Ovary (tissue), 9 donors: Measurements from ENCODE around the gene ASIC1. TPM values are rescaled to one million over a fixed set of nuclear protein-coding genes. Genes with fewer than 3 reads are reported as not detected.

ENCODE experiments used
- DNase-seq, 5 donors: peaks; one replicate each; pipeline ENCODE4 v3.0.0-alpha.2; 2019 to 2020
- H3K27ac ChIP-seq, 2 donors: fragments of 200-600 bp; one replicate each; pipeline versions ENCODE4 v1.5.1 to v1.8.0; 2019 to 2022
- H3K27me3 ChIP-seq: fragments of 200-600 bp; one replicate; pipeline ENCODE4 v1.8.0; 2022
- H3K36me3 ChIP-seq: fragments of 200-600 bp; sonication (generic); one replicate; pipeline ENCODE4 v1.5.1; 2019
- H3K4me1 ChIP-seq: one replicate; pipeline ENCODE4 v1.8.1; 2013; ENCODE audit warnings: mild to moderate bottlenecking, moderate library complexity; ENCODE audit not compliant: insufficient read depth
- H3K4me3 ChIP-seq: fragments of 200-600 bp; sonication (generic); one replicate; pipeline ENCODE4 v1.5.1; 2017
- H3K9me3 ChIP-seq, 2 donors: fragments of 200-600 bp in 1 of 2; sonication (generic) in 1 of 2; one replicate each; pipeline versions ENCODE4 v1.5.1 to v1.8.1; 2013 to 2019; ENCODE audit warnings: mild to moderate bottlenecking in 1 of 2, moderate library complexity in 1 of 2
- EP300 ChIP-seq: sonication (generic); formaldehyde crosslinking; IDR thresholded peaks from one replicate; pipeline ENCODE4 v1.6.1; 2017; ENCODE audit warnings: antibody characterized with exemption
- POLR2A ChIP-seq: fragments of 450-650 bp; IDR thresholded peaks from one replicate; pipeline ENCODE4 v1.6.1; 2017; ENCODE audit warnings: antibody characterized with exemption, mild to moderate bottlenecking, moderate library complexity
- WGBS, 3 donors: extraction: QIAGEN DNeasy Blood & Tissue Kit in 1 of 3; methylation state at CpG; one replicate each; pipeline versions ENCODE4 v1.1.5 to v1.1.7; 2013 to 2017; 5-methylcytosine and 5-hydroxymethylcytosine counted together
- intact Hi-C, 4 donors: fragments of 100-400 bp; cut with DNase I; formaldehyde crosslinking; loops; one replicate each; pipeline versions ENCODE4 v1.11.0 to v1.15.1; 2022 to 2023
- polyA plus RNA-seq, 2 donors: library from polyadenylated mRNA; stranded (reverse); fragments of 200-250 nt in 1 of 2; fragments of 350-450 nt in 1 of 2; fragmentation: Illumina TruSeq in 1 of 2; extraction: RNeasy Lipid Tissue Mini Kit (QIAGEN cat#74804) in 1 of 2; gene quantifications; one replicate each; pipeline ENCODE4 v1.2.3, GENCODE V29; 2013 to 2014
- total RNA-seq, 7 donors: library from RNA; depleted of rRNA in 2 of 7; stranded (reverse); fragments of >200 nt in 2 of 7; fragmentation: NEBNext Ultra II Directional in 3 of 7; extraction: Animal tissue kit (Norgen Biotek cat#: 25700) in 3 of 7; gene quantifications; one replicate each; pipeline versions ENCODE4 v1.1.0 to v1.2.4, GENCODE V29; 2016 to 2023
- TF ChIP-seq, protein P1 (sequence below), 3 donors: fragments of 450-650 bp in 2 of 3; fragments of 200-600 bp in 1 of 3; IDR thresholded peaks; one replicate each; pipeline versions ENCODE4 v1.5.1 to v1.8.0; 2016 to 2022; ENCODE audit warnings: antibody characterized with exemption in 3 of 3, mild to moderate bottlenecking in 1 of 3
- donor health status: DM: no; HTN: no; CAD: no; lungs with moderate emphysema.
- donor health status: DM: no; HTN: no; CAD: no.
- donor health status: Bipolar disorder and iron deficiency.
- donor health status: DM: yes; HTN: yes; CAD: no.
- donor health status: DM: no; HTN: no; CAD: no.
- donor health status: DM: yes; HTN: yes; CAD: no.

Gene ASIC1
- total and polyA plus RNA-seq, 9 donors: 0.12 to 4.1 (median 0.69) TPM

DNA sequence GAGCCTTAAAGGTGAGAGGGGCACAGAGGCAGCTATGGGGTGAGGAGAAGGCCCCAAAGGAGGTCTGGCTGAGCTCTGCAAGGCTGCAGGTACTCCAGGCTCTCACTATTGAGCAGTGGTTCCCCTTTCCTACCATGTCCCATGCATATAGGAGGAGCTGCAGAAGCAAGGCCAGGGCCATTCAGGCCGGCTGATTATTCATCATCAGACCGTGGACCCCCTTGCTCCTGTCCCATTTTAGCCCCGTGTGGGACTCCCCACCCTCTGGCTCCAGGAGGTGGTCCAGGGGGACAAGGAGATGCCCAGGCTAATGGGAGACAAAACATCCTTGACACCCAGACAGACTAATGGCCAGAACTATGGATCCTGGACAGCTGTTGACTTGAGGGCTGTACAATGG is 49.5 kb downstream of the ASIC1 start:
- H3K9me3 ChIP-seq: no peaks in the 10 kb centered on the region
- H3K4me3 ChIP-seq: no peak overlapping the region
- H3K4me1 ChIP-seq: peaks cover 15% of the 10 kb centered on the region
- no peak overlapping the region for H3K27ac ChIP-seq
- no peak for DNase-seq
- intact Hi-C loops: no loop called here
- WGBS, 3 donors: 58 to 67% (median 66%) methylated on average over 3 of the region's 3 CpGs
- TF ChIP-seq POLR2A (no peak), EP300 (no peak)
- TF ChIP-seq, protein P1, sequence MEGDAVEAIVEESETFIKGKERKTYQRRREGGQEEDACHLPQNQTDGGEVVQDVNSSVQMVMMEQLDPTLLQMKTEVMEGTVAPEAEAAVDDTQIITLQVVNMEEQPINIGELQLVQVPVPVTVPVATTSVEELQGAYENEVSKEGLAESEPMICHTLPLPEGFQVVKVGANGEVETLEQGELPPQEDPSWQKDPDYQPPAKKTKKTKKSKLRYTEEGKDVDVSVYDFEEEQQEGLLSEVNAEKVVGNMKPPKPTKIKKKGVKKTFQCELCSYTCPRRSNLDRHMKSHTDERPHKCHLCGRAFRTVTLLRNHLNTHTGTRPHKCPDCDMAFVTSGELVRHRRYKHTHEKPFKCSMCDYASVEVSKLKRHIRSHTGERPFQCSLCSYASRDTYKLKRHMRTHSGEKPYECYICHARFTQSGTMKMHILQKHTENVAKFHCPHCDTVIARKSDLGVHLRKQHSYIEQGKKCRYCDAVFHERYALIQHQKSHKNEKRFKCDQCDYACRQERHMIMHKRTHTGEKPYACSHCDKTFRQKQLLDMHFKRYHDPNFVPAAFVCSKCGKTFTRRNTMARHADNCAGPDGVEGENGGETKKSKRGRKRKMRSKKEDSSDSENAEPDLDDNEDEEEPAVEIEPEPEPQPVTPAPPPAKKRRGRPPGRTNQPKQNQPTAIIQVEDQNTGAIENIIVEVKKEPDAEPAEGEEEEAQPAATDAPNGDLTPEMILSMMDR (IDR thresholded peaks at IDR 0.05): no peak
- no peaks in the 10 kb centered on the region for H3K27me3 ChIP-seq
- H3K36me3 ChIP-seq: no peaks in the 10 kb centered on the region

DNA sequence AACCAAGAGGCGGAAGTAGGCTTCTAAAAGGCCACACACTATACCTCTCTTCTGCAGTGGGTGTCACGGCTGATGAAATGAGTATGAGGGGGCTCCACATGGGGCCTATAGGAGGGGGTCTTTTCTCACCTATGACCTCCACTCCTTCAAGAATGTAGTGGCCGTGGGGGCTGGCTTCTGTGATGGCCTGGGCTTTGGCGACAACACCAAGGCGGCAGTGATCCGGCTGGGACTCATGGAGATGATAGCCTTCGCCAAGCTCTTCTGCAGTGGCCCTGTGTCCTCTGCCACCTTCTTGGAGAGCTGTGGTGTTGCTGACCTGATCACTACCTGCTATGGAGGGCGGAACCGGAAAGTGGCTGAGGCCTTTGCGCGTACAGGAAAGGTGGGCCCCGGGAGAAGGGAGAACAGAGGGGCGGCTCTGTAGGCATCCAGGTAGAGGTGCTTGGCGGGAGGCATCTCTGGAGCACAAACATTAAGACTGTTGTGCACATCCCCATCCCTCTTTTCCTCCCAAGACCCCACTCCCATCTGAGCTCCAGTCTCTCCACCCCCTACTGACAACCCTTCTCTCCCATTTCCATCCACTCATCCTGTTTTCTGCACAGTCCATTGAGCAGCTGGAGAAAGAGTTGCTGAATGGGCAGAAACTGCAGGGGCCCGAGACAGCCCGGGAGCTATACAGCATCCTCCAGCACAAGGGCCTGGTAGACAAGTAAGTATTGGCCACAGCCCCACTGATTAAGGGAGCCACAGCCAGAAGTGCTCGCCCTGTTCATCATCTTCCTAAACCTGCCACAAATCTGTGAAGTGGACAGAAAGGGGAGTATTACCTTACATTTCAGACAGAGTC is 50.2 kb downstream of the ASIC1 start:
- peaks cover 13% of the 10 kb centered on the region for H3K4me1 ChIP-seq
- DNase-seq: no peak
- H3K9me3 ChIP-seq: no peaks in the 10 kb centered on the region
- WGBS, 3 donors: 90 to 95% (median 91%) methylated on average over 17 of the region's 17 CpGs
- no peaks in the 10 kb centered on the region for H3K27me3 ChIP-seq
- H3K36me3 ChIP-seq: no peaks in the 10 kb centered on the region
- intact Hi-C loops: no loop called here
- H3K4me3 ChIP-seq: no peak overlapping the region
- no peak overlapping the region for H3K27ac ChIP-seq
- TF ChIP-seq, protein P1 (IDR thresholded peaks at IDR 0.05): no peak
- no peak for TF ChIP-seq POLR2A
- TF ChIP-seq EP300: no peak

DNA sequence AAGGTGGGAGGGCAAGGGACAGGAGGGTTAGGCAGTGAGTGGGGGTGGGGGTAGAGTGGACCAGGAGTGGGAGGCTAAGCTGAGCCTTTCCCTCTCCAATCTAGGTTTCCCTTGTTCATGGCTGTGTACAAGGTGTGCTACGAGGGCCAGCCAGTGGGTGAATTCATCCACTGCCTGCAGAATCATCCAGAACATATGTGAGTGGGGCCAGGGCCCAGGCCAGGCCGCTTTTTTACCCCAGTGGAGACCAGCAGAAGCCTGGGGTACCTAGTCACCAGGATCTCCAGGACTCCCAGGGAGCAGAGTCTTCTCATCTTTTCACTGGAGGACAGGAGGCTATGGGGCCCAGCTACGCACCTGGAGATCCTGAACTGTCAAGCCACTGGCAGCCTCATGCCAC is 51.9 kb downstream of the ASIC1 start:
- DNase-seq: no peak
- 92 to 93% (median 93%) methylated on average over 3 of the region's 3 CpGs for WGBS, 3 donors
- Histone ChIP-seq H3K4me1 (no peaks in the 10 kb centered on the region), H3K27ac (no peak overlapping the region), H3K9me3 (no peaks in the 10 kb centered on the region), H3K4me3 (no peak overlapping the region), H3K27me3 (no peaks in the 10 kb centered on the region), H3K36me3 (no peaks in the 10 kb centered on the region)
- TF ChIP-seq POLR2A (no peak), EP300 (no peak)
- TF ChIP-seq, protein P1 (IDR thresholded peaks at IDR 0.05): no peak
- intact Hi-C loops: no loop called here

DNA sequence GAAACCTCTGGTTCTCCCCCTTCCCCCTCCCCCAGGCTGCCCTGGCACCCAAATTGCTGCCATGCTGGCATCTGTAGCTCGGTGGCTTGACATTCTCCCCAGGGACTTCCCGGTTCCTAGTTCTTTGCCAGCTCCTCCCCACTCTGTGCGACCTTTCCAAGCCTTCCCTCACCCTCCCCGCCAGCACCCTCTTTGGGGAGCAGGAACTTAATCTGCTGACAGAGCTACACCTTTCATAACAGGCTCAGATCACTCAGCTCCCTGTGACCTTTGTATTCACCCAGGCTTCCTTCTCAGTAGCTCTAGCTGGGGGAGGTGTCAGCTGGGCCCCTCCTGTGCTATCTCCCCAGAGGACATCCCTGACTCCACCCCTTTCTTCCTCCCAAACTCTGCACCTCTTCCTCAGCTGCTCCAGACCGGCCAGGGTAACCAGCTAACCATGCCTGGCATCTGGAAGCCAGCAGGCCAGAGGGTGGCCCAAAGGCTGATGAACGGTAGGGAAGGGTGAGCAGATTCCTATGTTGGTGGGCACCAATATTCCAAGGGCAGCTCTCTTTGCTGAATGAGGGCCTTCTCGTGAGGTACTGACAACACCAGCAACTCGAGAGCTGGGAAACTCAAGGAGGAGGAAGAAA is 52.8 kb downstream of the ASIC1 start:
- Histone ChIP-seq H3K4me1 (no peaks in the 10 kb centered on the region), H3K36me3 (no peaks in the 10 kb centered on the region), H3K9me3 (no peaks in the 10 kb centered on the region), H3K4me3 (no peak overlapping the region), H3K27ac (peak overlapping the region in 1 of 2 donors; percentile 4), H3K27me3 (no peaks in the 10 kb centered on the region)
- no peak for TF ChIP-seq EP300
- TF ChIP-seq POLR2A: no peak
- TF ChIP-seq, protein P1 (IDR thresholded peaks at IDR 0.05): no peak
- WGBS, 3 donors: 56 to 73% (median 65%) methylated on average over 8 of the region's 8 CpGs
- intact Hi-C loops: loop anchor here in 3 of 4 donors (5.0 to 10.0 kb wide), 2 partner anchors 55 to 57 kb away; partner anchors contain the start of gene CERS5 (in 3 of the 3)
- peak in 3 of 5 donors; percentile 23 to 47 (median 44) for DNase-seq
